IMR-90 (cell line): ENCODE results near the gene TENM3. TPM values are rescaled to one million over a fixed set of nuclear protein-coding genes. Genes with fewer than 3 reads are reported as not detected.
A peak's percentile ranks its signal among the peaks of the same experiment; 100 is the strongest.

Source experiments
- ATAC-seq: fragments of 200-7000 bp; cut with Tn5 transposase; 2 replicates; pipeline ENCODE4 v1.9.1; 2020; ENCODE audit warnings: low read depth, mild to moderate bottlenecking, moderate library complexity
- BruUV-seq: library from RNA; stranded (reverse); fragments of 400-500 nt; replicated peaks from 2 replicates; lab custom pipeline; 2021; lab: Mats Ljungman, UMichigan
- CTCF ChIA-PET: fragments of 300-600 bp; formaldehyde crosslinking; extraction: SDS; loops from one replicate; lab custom pipeline; 2021; ENCODE audit warnings: antibody characterized with exemption; lab: Yijun Ruan, JAX
- POLR2A ChIA-PET: fragments of 300-600 bp; sonication (Branson Sonifier 250); formaldehyde crosslinking; loops from one replicate; lab custom pipeline; 2022; ENCODE audit warnings: antibody characterized with exemption; ENCODE audit not compliant: unreplicated experiment; lab: Charles Lee
- DNase-seq: peaks from one replicate; pipeline ENCODE4 v3.0.0; 2013
- H2AFZ ChIP-seq: replicated peaks from 2 replicates; pipeline ENCODE3; 2013; ENCODE audit warnings: low read length, mild to moderate bottlenecking; ENCODE audit not compliant: poor library complexity
- H2AK5ac ChIP-seq: 2 replicates; pipeline ENCODE4 v1.6.1; 2013; ENCODE audit warnings: low read depth, low read length, inconsistent platforms
- H2AK9ac ChIP-seq: replicated peaks from 2 replicates; pipeline ENCODE3; 2013; ENCODE audit warnings: mild to moderate bottlenecking, low read depth, low read length, moderate library complexity; ENCODE audit not compliant: poor library complexity
- H2BK120ac ChIP-seq: 2 replicates; pipeline ENCODE4 v1.6.1; 2013; ENCODE audit warnings: low read depth, low read length, inconsistent platforms
- H2BK15ac ChIP-seq: 3 replicates; pipeline ENCODE4 v1.6.1; 2013; ENCODE audit warnings: low read depth, low read length, inconsistent platforms
- H2BK20ac ChIP-seq: 2 replicates; pipeline ENCODE4 v1.6.1; 2013; ENCODE audit warnings: low read depth, mild to moderate bottlenecking, inconsistent platforms, low read length, moderate library complexity
- H2BK5ac ChIP-seq: 2 replicates; pipeline ENCODE4 v1.6.1; 2013; ENCODE audit warnings: mild to moderate bottlenecking, low read depth, low read length, inconsistent platforms; ENCODE audit not compliant: poor library complexity, severe bottlenecking
- H3K14ac ChIP-seq: replicated peaks from 2 replicates; pipeline ENCODE4 v1.6.1; 2013; ENCODE audit warnings: low read depth, low read length, inconsistent platforms
- H3K18ac ChIP-seq: 2 replicates; pipeline ENCODE4 v1.6.1; 2013; ENCODE audit warnings: low read depth, low read length, control low read depth
- H3K23ac ChIP-seq: 2 replicates; pipeline ENCODE4 v1.6.1; 2013; ENCODE audit warnings: low read depth, low read length, inconsistent platforms
- H3K27ac ChIP-seq: 2 replicates; pipeline ENCODE4 v1.5.1; 2013; ENCODE audit warnings: mild to moderate bottlenecking, control low read depth, low read length; ENCODE audit not compliant: insufficient read depth
- H3K27me3 ChIP-seq: 2 replicates; pipeline ENCODE4 v1.6.1; 2013; ENCODE audit warnings: low read length; ENCODE audit not compliant: control insufficient read depth, insufficient read depth
- H3K36me3 ChIP-seq: 2 replicates; pipeline ENCODE4 v1.6.1; 2013; ENCODE audit warnings: low read length, mixed read lengths; ENCODE audit not compliant: control insufficient read depth, insufficient read depth
- H3K4ac ChIP-seq: 2 replicates; pipeline ENCODE4 v1.6.1; 2013; ENCODE audit warnings: low read depth, low read length, inconsistent platforms
- H3K4me1 ChIP-seq: 2 replicates; pipeline ENCODE4 v1.6.1; 2013; ENCODE audit warnings: low read length, mixed read lengths; ENCODE audit not compliant: control insufficient read depth, insufficient read depth
- H3K4me2 ChIP-seq: 2 replicates; pipeline ENCODE4 v1.6.1; 2013; ENCODE audit warnings: low read depth, mild to moderate bottlenecking, control low read depth, low read length, moderate library complexity
- H3K4me3 ChIP-seq: 2 replicates; pipeline ENCODE4 v1.5.1; 2013; ENCODE audit warnings: low read depth, mild to moderate bottlenecking, control low read depth, low read length, moderate library complexity; ENCODE audit not compliant: insufficient read depth
- H3K56ac ChIP-seq: 2 replicates; pipeline ENCODE4 v1.6.1; 2013; ENCODE audit warnings: low read length, inconsistent platforms; ENCODE audit not compliant: insufficient read depth; ENCODE audit errors: extremely low read depth
- H3K79me1 ChIP-seq, 2 experiments: 2 replicates each; pipeline ENCODE4 v1.6.1; 2013; ENCODE audit warnings: low read length in 2 of 2, inconsistent platforms in 1 of 2, low read depth in 1 of 2
- H3K9ac ChIP-seq: 2 replicates; pipeline ENCODE4 v1.6.1; 2013; ENCODE audit warnings: low read depth, low read length, control low read depth
- H3K9me1 ChIP-seq: 2 replicates; pipeline ENCODE4 v1.6.1; 2013; ENCODE audit warnings: low read length, inconsistent platforms; ENCODE audit not compliant: insufficient read depth
- H3K9me3 ChIP-seq: 2 replicates; pipeline ENCODE4 v1.6.1; 2013; ENCODE audit warnings: low read length; ENCODE audit not compliant: control insufficient read depth, insufficient read depth
- H4K20me1 ChIP-seq: 2 replicates; pipeline ENCODE4 v1.6.1; 2013; ENCODE audit warnings: low read length, inconsistent platforms; ENCODE audit not compliant: insufficient read depth
- H4K5ac ChIP-seq: 2 replicates; pipeline ENCODE4 v1.6.1; 2013; ENCODE audit warnings: mild to moderate bottlenecking, low read depth, low read length, control low read depth
- H4K8ac ChIP-seq, 2 experiments: 2 replicates each; pipeline ENCODE4 v1.6.1; 2013; ENCODE audit warnings: low read depth in 2 of 2, low read length in 2 of 2, control low read depth in 1 of 2, inconsistent platforms in 1 of 2
- H4K91ac ChIP-seq: 2 replicates; pipeline ENCODE4 v1.6.1; 2013; ENCODE audit warnings: low read depth, low read length, inconsistent platforms; ENCODE audit not compliant: insufficient read depth
- BHLHE40 ChIP-seq: fragments of 150-350 bp; IDR thresholded peaks from 2 replicates; pipeline ENCODE4 v1.6.1; 2016; ENCODE audit warnings: mild to moderate bottlenecking, low read depth, low read length
- ELK1 ChIP-seq: fragments of 150-350 bp; IDR thresholded peaks from 2 replicates; pipeline ENCODE4 v1.6.1; 2016; ENCODE audit warnings: low read depth, mild to moderate bottlenecking, low read length, moderate library complexity, borderline replicate concordance
- FOS ChIP-seq: fragments of 150-350 bp; IDR thresholded peaks from 2 replicates; pipeline ENCODE4 v1.6.1; 2016; ENCODE audit warnings: low read depth, low read length
- MAZ ChIP-seq: IDR thresholded peaks from 2 replicates; pipeline ENCODE4 v1.6.1; 2012; ENCODE audit warnings: low read depth, mild to moderate bottlenecking, low read length, improper control_type of control experiment, moderate library complexity, borderline replicate concordance
- MXI1 ChIP-seq: IDR thresholded peaks from 2 replicates; pipeline ENCODE4 v1.6.1; 2012; ENCODE audit warnings: low read depth, mild to moderate bottlenecking, low read length, moderate library complexity, borderline replicate concordance
- NFE2L2 ChIP-seq: fragments of 150-350 bp; IDR thresholded peaks from 2 replicates; pipeline ENCODE4 v1.6.1; 2016; ENCODE audit warnings: low read depth, mild to moderate bottlenecking, low read length
- RAD21 ChIP-seq: IDR thresholded peaks from 2 replicates; pipeline ENCODE4 v1.6.1; 2012; ENCODE audit warnings: low read length, improper control_type of control experiment
- RCOR1 ChIP-seq: IDR thresholded peaks from 2 replicates; pipeline ENCODE4 v1.6.1; 2012; ENCODE audit warnings: mild to moderate bottlenecking, low read length, improper control_type of control experiment; ENCODE audit not compliant: insufficient replicate concordance
- SMC3 ChIP-seq: fragments of 150-350 bp; IDR thresholded peaks from 2 replicates; pipeline ENCODE4 v1.6.1; 2016; ENCODE audit warnings: low read depth, mild to moderate bottlenecking, antibody characterized with exemption, low read length, moderate library complexity
- USF2 ChIP-seq: fragments of 150-350 bp; IDR thresholded peaks from 2 replicates; pipeline ENCODE4 v1.6.1; 2017; ENCODE audit warnings: mild to moderate bottlenecking, antibody characterized with exemption, low read length, low read depth
- WGBS, 2 experiments: methylation state at CpG; one replicate each; pipeline versions ENCODE4 v1.1.5 to v1.1.7; 2013; ENCODE audit warnings: missing lambda C conversion rate in 2 of 2; ENCODE audit not compliant: insufficient read length in 1 of 2; ENCODE audit errors: extremely low coverage in 2 of 2; 5-methylcytosine and 5-hydroxymethylcytosine counted together
- dilution Hi-C: fragments of 300-500 bp; cut with HindIII; formaldehyde crosslinking; loops from one replicate; pipeline ENCODE4 v1.14.3; 2018; ENCODE audit warnings: low sequenced_read_pairs; ENCODE audit not compliant: unreplicated experiment
- in situ Hi-C: fragments of 300-500 bp; cut with MboI; formaldehyde crosslinking; loops from 3 replicates; pipeline ENCODE4 v1.14.3; 2019; ENCODE audit warnings: low sequenced_read_pairs, inconsistent platforms, mixed read lengths
- intact Hi-C: fragments of 100-400 bp; cut with micrococcal nuclease; formaldehyde crosslinking; loops from 2 replicates; pipeline ENCODE4 v1.10.0; 2022
- polyA plus RNA-seq, 3 experiments: library from polyadenylated mRNA; depleted of rRNA; stranded (reverse); fragments of >200 nt; gene quantifications; 2 replicates each; pipeline ENCODE4 v1.2.3, GENCODE V29; 2012; ENCODE audit warnings: low replicate concordance in 1 of 3
- total RNA-seq: library from RNA; depleted of rRNA; stranded (reverse); fragments of >200 nt; gene quantifications from 2 replicates; pipeline ENCODE4 v1.2.3, GENCODE V29; 2012

TENM3 gene
- total and polyA plus RNA-seq, 2 of the 4 experiments (the other 2 are of a cell fraction): 29.9 to 173 TPM

GRCh38 chr4:182698212-182698611 is 455.0 kb downstream of the TENM3 start:
- no peak overlapping the region for H4K8ac ChIP-seq
- no peak overlapping the region for H3K4ac ChIP-seq
- in situ Hi-C loops: no loop called here
- H3K18ac ChIP-seq: no peak overlapping the region
- TF ChIP-seq FOS: no peak
- no peak for TF ChIP-seq ELK1
- no peak for TF ChIP-seq RAD21
- TF ChIP-seq MXI1: no peak
- no peak for TF ChIP-seq NFE2L2
- TF ChIP-seq SMC3: no peak
- TF ChIP-seq BHLHE40: no peak
- no peak for TF ChIP-seq RCOR1
- TF ChIP-seq MAZ: no peak
- no peak for TF ChIP-seq USF2
- H2BK15ac ChIP-seq: no peak overlapping the region
- no peak overlapping the region for H3K23ac ChIP-seq
- 100% methylated on average over 1 of the region's 6 CpGs; no CpG with 5 or more reads in 1 of the 2 experiments for WGBS, 2 experiments
- dilution Hi-C loops: no loop called here
- H3K9me3 ChIP-seq: no peaks in the 10 kb centered on the region
- H3K27me3 ChIP-seq: no peaks in the 10 kb centered on the region
- ATAC-seq: no peak
- no peaks in the 10 kb centered on the region for H3K4me1 ChIP-seq
- no peaks in the 10 kb centered on the region for H3K9me1 ChIP-seq
- intact Hi-C loops: no loop called here
- H3K36me3 ChIP-seq: no peaks in the 10 kb centered on the region
- no peak overlapping the region for H2BK20ac ChIP-seq
- H2AK9ac ChIP-seq: no peak overlapping the region
- H3K9ac ChIP-seq: no peak overlapping the region
- no peak overlapping the region for H3K56ac ChIP-seq
- CTCF ChIA-PET: no interaction called here
- no peak overlapping the region for H4K91ac ChIP-seq
- no peak overlapping the region for H2AK5ac ChIP-seq
- H4K20me1 ChIP-seq: no peaks in the 10 kb centered on the region
- H2AFZ ChIP-seq: no peak overlapping the region
- H2BK5ac ChIP-seq: no peak overlapping the region
- no peak overlapping the region for H4K5ac ChIP-seq
- no peak overlapping the region for H3K4me3 ChIP-seq
- POLR2A ChIA-PET: no interaction called here
- DNase-seq: peak; percentile 19
- H2BK120ac ChIP-seq: no peak overlapping the region
- no TSS peak for BruUV-seq
- H3K14ac ChIP-seq: no peak overlapping the region
- H3K27ac ChIP-seq: no peak overlapping the region
- no peaks in the 10 kb centered on the region for H3K79me1 ChIP-seq
- no peak overlapping the region for H3K4me2 ChIP-seq
